ENCODE measurements around the gene PAQR5. TPM values are rescaled to one million over a fixed set of nuclear protein-coding genes. Genes with fewer than 3 reads are reported as not detected.
"Not testable (repeated sequence)": the region's sequence is repeated elsewhere in the genome, so short reads cannot be mapped to it uniquely, and the experiment has no call there.

Gene PAQR5
- total RNA-seq, 4 donors from 2014 or later, result 19.4 to 30.5 (median 24.5) TPM

DNA sequence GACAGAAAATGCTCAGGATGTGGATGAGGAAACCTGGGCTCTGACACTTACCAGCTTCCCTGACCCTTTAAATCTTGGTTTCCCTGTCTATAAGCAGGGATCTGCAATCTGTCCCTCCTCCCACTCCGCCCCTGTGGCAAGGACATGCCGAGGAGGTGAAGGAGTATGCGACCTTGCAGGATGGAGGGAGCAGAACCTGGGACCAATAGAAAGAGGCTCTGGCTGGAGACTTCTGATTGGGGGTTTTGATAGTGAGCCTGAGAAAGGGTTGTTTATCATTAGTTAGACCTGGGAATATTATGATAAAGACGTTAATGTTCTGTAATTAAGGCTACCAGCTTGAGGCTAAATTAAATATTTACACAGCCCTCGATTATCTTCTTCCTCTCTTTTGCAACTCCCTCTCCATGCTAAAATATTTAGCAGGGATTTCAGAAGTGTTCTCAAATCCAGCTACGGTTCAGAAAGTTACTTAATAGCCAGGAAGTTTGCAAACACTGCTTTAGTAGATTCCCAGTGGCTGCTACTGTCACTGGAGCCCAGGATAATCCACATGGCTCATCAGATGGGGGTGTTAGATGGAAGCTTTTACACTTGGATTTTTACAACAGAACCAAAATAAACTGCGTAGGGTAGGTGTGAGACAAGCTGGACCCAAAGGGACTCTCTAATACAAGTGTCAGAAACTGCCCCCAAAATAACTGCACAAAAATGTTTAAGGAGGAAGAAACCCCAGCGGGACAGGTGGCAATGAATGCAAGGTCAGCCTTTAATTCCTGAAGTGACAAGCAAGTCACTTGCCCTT, 9.2 kb upstream of the PAQR5 start:
- no peak overlapping the region for H3K4me3 ChIP-seq
- H3K36me3 ChIP-seq, result no peaks in the 10 kb centered on the region
- no peak for DNase-seq
- H3K27ac ChIP-seq, result peak overlapping the region in 2 of 4 donors; percentile 2 to 28
- TF ChIP-seq, protein P1, sequence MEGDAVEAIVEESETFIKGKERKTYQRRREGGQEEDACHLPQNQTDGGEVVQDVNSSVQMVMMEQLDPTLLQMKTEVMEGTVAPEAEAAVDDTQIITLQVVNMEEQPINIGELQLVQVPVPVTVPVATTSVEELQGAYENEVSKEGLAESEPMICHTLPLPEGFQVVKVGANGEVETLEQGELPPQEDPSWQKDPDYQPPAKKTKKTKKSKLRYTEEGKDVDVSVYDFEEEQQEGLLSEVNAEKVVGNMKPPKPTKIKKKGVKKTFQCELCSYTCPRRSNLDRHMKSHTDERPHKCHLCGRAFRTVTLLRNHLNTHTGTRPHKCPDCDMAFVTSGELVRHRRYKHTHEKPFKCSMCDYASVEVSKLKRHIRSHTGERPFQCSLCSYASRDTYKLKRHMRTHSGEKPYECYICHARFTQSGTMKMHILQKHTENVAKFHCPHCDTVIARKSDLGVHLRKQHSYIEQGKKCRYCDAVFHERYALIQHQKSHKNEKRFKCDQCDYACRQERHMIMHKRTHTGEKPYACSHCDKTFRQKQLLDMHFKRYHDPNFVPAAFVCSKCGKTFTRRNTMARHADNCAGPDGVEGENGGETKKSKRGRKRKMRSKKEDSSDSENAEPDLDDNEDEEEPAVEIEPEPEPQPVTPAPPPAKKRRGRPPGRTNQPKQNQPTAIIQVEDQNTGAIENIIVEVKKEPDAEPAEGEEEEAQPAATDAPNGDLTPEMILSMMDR (IDR thresholded peaks at IDR 0.05), result no peak
- no peak for TF ChIP-seq POLR2A (IDR thresholded peaks at IDR 0.05)
- no peaks in the 10 kb centered on the region for H3K9me3 ChIP-seq
- H3K4me1 ChIP-seq, result no peaks in the 10 kb centered on the region
- H3K27me3 ChIP-seq, result no peaks in the 10 kb centered on the region

DNA sequence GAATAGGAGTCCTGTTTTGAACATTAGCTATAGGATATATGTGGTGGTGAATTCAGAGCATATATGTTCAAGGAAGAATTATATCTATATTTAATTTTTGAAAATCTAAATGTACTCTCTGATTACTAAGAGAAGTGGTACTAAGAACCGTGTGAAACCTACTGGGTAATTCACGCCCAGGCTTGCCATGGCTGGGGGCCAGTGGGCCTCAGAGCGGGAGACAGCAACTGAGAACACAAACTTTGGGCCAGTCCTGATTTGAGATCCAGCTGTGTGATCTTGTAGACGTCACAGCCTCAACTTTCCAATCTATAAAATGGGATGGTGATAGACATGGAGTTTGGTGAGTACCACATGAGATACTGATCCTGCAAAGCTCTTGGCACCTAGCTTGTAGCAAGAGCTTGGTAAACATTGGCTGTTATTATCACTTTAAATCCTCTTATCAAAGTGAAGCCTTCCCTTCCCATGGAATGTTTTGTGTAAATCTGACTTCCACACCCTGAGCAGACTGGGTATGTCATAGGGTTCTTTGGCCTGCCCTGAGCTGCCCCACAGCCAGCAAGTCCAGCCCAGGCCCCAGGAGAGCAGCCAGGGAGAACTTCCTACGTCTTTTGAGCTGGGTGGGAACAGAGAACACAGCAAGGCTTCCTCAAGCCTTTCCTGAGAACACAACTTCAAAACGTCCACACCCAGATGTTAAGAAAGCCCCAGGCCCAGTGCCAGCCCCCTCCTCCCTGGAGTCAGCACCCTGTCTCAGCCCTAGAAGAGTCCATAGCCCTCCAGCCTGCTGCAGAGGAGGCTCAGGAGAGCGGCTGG, 8.2 kb upstream of the PAQR5 start:
- DNase-seq, result peak in 1 of 3 donors; percentile 54
- Histone ChIP-seq H3K27ac (peak overlapping the region in 2 of 4 donors; percentile 2 to 39), H3K36me3 (no peaks in the 10 kb centered on the region), H3K27me3 (no peaks in the 10 kb centered on the region), H3K4me3 (no peak overlapping the region), H3K4me1 (no peaks in the 10 kb centered on the region), H3K9me3 (no peaks in the 10 kb centered on the region)
- no peak for TF ChIP-seq POLR2A (IDR thresholded peaks at IDR 0.05)
- TF ChIP-seq, protein P1 (IDR thresholded peaks at IDR 0.05), result no peak

DNA sequence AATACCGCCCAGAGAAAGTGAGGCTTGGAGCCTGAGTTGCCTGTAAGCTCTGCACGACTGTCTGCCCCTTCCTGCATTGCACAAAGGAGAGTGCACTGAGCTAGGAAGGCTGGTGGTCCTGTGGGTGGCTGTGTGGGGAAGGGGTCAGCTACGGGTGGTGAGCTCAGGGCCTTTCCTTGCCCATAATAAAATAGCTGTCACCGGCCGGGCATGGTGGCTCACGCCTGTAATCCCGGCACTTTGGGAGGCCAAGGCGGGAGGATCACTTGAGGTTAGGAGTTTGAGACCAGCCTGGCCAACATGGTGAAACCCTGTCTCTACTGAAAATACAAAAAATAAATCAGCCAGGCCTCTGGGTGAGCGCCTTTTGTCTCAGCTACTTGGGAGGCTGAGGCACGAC, 7.1 kb upstream of the PAQR5 start:
- peak in 1 of 3 donors; percentile 30 for DNase-seq

DNA sequence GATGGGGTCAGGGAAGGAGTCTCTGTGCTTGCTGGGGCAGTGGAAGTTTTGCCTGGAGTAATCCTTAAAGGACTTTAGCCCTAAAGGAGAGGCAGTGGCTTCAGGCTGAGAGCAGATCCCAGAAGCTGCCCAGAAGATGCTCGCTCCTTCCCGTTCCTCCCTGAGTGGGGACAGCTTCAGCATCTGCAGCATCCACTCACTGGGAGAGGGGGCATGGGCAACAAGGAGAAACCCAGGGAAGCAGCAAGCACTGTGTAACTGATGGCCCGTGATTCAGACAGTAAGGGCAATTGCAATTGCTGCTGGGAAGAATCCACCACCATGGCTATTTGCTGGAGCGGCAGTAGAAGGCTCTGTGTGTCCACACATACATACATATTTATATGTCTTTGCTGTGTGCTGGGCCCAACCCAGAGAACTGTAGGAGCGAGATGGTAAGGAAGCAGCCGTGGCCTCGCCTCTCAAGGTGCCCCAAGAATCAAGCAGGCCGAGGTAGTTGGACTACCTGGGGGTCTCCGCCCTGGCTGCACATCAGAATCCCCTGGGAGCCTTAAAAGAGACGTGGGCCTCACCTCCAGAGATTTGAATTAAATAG, 5.8 kb upstream of the PAQR5 start:
- H3K4me1 ChIP-seq, result no peaks in the 10 kb centered on the region
- no peak overlapping the region for H3K4me3 ChIP-seq
- H3K9me3 ChIP-seq, result no peaks in the 10 kb centered on the region
- no peak for TF ChIP-seq POLR2A (IDR thresholded peaks at IDR 0.05)
- TF ChIP-seq, protein P1 (IDR thresholded peaks at IDR 0.05), result no peak
- DNase-seq, result peak in 1 of 3 donors; percentile 36
- no peaks in the 10 kb centered on the region for H3K36me3 ChIP-seq
- no peak overlapping the region for H3K27ac ChIP-seq
- H3K27me3 ChIP-seq, result no peaks in the 10 kb centered on the region

More for the DNA sequence above, 7.1 kb upstream of the PAQR5 start:
- H3K4me1 ChIP-seq, H3K27ac ChIP-seq, H3K9me3 ChIP-seq, H3K36me3 ChIP-seq, H3K4me3 ChIP-seq, H3K27me3 ChIP-seq: not testable (repeated sequence)

DNA sequence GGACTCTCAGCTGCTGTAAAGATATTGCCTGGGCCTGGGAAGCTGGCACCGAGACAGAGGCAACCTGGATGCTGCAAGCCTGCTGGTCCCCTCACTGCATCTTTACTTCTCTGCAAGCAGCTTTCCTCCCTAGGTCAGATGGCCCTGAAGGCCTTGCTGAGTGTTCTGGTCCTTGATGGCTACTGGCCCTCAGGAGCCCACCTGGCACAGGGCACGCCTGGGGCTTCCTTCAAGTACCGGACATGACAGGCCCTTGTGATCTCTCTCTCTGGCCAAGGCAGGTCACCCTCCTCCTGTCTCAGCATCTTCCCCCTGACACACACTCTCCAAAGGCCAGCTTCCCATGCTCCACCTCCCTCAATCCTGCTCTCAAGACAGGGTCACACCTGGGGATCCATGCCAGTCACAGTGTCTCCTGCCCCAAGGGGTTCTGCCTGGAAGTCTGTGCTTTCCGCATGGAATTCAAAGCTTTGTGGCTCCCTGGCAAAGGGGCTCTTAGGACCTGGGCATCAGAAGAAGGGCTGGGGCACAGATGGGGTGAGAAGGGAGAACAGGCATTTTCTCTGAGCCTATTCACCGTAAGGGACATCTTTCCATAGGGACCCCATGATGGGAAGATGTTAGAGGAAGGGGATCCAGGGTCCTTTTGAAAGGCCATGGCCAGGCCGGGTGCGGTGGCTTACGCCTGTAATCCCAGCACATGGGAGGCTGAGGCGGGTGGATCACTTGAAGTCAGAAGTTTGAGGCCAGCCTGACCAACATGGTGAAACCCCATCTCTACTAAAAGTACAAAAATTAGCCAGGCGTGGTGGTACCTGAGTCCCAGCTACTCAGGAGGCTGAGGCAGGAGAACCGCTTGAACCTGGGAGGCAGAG, 4.7 kb upstream of the PAQR5 start:
- Histone ChIP-seq H3K27ac (no peak overlapping the region), H3K27me3 (no peaks in the 10 kb centered on the region), H3K4me3 (no peak overlapping the region), H3K36me3 (no peaks in the 10 kb centered on the region), H3K9me3 (no peaks in the 10 kb centered on the region), H3K4me1 (peaks cover 0 to 8% (median 2%) of the 10 kb centered on the region in 4 donors)
- DNase-seq, result peak in 1 of 3 donors; percentile 36
- TF ChIP-seq POLR2A (IDR thresholded peaks at IDR 0.05), result no peak
- TF ChIP-seq, protein P1 (IDR thresholded peaks at IDR 0.05), result no peak
